ENCODE measurements around the gene UBE2J2. TPM values are rescaled to one million over a fixed set of nuclear protein-coding genes. Genes with fewer than 3 reads are reported as not detected.

The UBE2J2 gene
- total and polyA plus RNA-seq, 11 donors, result 23.3 to 53.6 (median 34.7) TPM

GRCh38 chr1:1221887-1222574, 51.6 kb downstream of the UBE2J2 start:
- 84 to 89% (median 86%) methylated on average over 21 to 30 of the region's 30 CpGs for WGBS, 4 donors
- Histone ChIP-seq H3K27me3 (no peaks in the 10 kb centered on the region), H3K36me3 (peaks cover 0 to 96% (median 84%) of the 10 kb centered on the region in 9 donors), H3K4me1 (peaks cover 0 to 22% (median 0%) of the 10 kb centered on the region in 12 donors), H3K27ac (no peak overlapping the region), H3K9me3 (no peaks in the 10 kb centered on the region), H3K4me3 (no peak overlapping the region)
- DNase-seq (no peak), ATAC-seq (no peak)
- intact Hi-C loops (cut with DNase I), result loop anchor here in 1 of 10 donors (10.0 kb wide), 1 partner anchor 97 kb away; no protein-coding TSS in a partner anchor
- TF ChIP-seq POLR2A (IDR thresholded peaks at IDR 0.05), result no peak
- TF ChIP-seq CTCF (IDR thresholded peaks at IDR 0.05), result no peak

DNA sequence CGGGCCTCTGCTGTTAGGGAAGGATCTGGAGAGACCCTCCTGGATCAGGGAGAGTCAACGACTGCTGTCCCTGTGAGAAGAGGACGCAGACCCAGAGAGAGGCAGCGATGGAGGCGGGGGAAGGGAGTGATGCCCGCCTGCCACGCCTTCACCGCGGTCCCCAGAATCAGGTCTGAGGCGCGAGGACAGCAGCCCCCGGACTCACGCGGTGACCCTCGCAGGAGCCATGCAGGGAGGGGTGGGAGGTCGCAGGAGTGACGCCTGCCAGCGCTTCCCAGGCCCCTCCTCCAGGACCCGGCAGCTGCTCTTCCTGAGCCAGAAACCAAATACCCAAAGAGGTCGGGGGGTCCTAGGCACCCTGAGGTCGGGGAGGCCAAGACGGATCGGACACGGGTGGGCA, 53.5 kb downstream of the UBE2J2 start:
- H3K9me3 ChIP-seq, result no peaks in the 10 kb centered on the region
- TF ChIP-seq CTCF (IDR thresholded peaks at IDR 0.05) (no peak), POLR2A (IDR thresholded peaks at IDR 0.05) (no peak)
- H3K4me1 ChIP-seq, result peaks cover 0 to 26% (median 13%) of the 10 kb centered on the region in 12 donors
- no peaks in the 10 kb centered on the region for H3K27me3 ChIP-seq
- peaks cover 0 to 94% (median 79%) of the 10 kb centered on the region in 9 donors for H3K36me3 ChIP-seq
- no peak overlapping the region for H3K4me3 ChIP-seq
- intact Hi-C loops (cut with DNase I), result loop anchor here in 1 of 10 donors (10.0 kb wide), 1 partner anchor 95 kb away; no protein-coding TSS in a partner anchor
- DNase-seq (no peak), ATAC-seq (no peak)
- H3K27ac ChIP-seq, result no peak overlapping the region
- WGBS, 4 donors, result 86 to 90% (median 88%) methylated on average over 20 to 24 of the region's 24 CpGs

- ATAC-seq (peak in 1 of 4 donors; percentile 19), DNase-seq (no peak)
- H3K27ac ChIP-seq, result peak overlapping the region in 5 of 12 donors; percentile 49 to 86 (median 79)
- WGBS, 4 donors, result 90 to 94% (median 92%) methylated on average over 17 to 20 of the region's 20 CpGs
- H3K4me3 ChIP-seq, result no peak overlapping the region
- H3K4me1 ChIP-seq, result peaks cover 0 to 31% (median 17%) of the 10 kb centered on the region in 12 donors
- no peaks in the 10 kb centered on the region for H3K9me3 ChIP-seq
- H3K36me3 ChIP-seq, result peaks cover 0 to 86% (median 71%) of the 10 kb centered on the region in 9 donors
- TF ChIP-seq POLR2A (IDR thresholded peaks at IDR 0.05) (no peak), CTCF (IDR thresholded peaks at IDR 0.05) (no peak)
- intact Hi-C loops (cut with DNase I), result no loop called here
- no peaks in the 10 kb centered on the region for H3K27me3 ChIP-seq
Measured at GRCh38 chr1:1219341-1219740, 54.3 kb downstream of the UBE2J2 start.

- Histone ChIP-seq H3K4me1 (peaks cover 0 to 35% (median 18%) of the 10 kb centered on the region in 12 donors), H3K4me3 (peak overlapping the region in 5 of 12 donors; percentile 3 to 28 (median 14)), H3K9me3 (no peaks in the 10 kb centered on the region), H3K27me3 (peaks cover 0 to 2% (median 0%) of the 10 kb centered on the region in 9 donors), H3K27ac (peak overlapping the region in 5 of 12 donors; percentile 49 to 86 (median 79)), H3K36me3 (peaks cover 0 to 79% (median 66%) of the 10 kb centered on the region in 9 donors)
- peak in 1 of 4 donors; percentile 4 for ATAC-seq
- TF ChIP-seq POLR2A (IDR thresholded peaks at IDR 0.05) (no peak), CTCF (IDR thresholded peaks at IDR 0.05) (no peak)
- intact Hi-C loops (cut with DNase I), result no loop called here
- DNase-seq, result no peak
- 84 to 93% (median 91%) methylated on average over 30 to 36 of the region's 36 CpGs for WGBS, 4 donors
Measured at GRCh38 chr1:1218524-1219200, 55.0 kb downstream of the UBE2J2 start.
